ENCODE results near the gene CLDN15.

DNA sequence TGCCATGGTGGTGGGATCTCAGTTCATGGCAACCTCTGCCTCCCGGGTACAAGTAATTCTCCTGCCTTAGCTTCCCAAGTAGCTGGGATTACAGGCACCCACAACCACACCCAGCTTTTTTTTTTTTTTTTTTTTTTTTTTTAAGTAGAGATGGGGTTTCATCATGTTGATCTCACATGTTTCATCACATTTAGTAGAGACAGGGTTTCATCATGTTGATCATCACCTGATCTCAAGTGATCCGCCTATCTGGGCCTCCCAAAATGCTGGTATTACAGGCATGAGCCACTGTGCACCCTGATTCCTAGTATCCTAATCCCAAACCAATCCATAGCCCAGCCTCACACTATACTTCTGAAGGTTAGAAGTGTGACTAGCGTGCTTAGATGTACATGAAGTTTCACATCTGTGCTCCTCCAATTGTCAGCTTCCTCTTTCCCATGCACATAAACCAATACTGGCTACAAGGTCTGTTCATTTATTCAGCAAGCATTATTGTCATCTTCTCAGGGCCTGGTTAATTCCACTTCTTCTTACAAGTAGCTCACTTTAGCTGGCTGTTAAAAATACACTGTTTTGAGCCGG is 50.7 kb downstream of the CLDN15 start:
- TF ChIP-seq EP300 (IDR thresholded peaks at IDR 0.05), result no peak
- TF ChIP-seq, protein P1, sequence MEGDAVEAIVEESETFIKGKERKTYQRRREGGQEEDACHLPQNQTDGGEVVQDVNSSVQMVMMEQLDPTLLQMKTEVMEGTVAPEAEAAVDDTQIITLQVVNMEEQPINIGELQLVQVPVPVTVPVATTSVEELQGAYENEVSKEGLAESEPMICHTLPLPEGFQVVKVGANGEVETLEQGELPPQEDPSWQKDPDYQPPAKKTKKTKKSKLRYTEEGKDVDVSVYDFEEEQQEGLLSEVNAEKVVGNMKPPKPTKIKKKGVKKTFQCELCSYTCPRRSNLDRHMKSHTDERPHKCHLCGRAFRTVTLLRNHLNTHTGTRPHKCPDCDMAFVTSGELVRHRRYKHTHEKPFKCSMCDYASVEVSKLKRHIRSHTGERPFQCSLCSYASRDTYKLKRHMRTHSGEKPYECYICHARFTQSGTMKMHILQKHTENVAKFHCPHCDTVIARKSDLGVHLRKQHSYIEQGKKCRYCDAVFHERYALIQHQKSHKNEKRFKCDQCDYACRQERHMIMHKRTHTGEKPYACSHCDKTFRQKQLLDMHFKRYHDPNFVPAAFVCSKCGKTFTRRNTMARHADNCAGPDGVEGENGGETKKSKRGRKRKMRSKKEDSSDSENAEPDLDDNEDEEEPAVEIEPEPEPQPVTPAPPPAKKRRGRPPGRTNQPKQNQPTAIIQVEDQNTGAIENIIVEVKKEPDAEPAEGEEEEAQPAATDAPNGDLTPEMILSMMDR (IDR thresholded peaks at IDR 0.05), result no peak

Data from suprapubic skin (tissue), 3 donors.